CD8-positive, alpha-beta memory T cell (primary cell): ENCODE data around the gene USP26. TPM values are rescaled to one million over a fixed set of nuclear protein-coding genes. Genes with fewer than 3 reads are reported as not detected.
"Not testable (repeated sequence)": the region's sequence is repeated elsewhere in the genome, so short reads cannot be mapped to it uniquely, and the experiment has no call there.

Source experiments
- CTCF ChIA-PET: fragments of 350-600 bp; sonication (Branson Sonifier 250); formaldehyde crosslinking; loops from one replicate; lab custom pipeline; 2021; ENCODE audit warnings: antibody characterized with exemption; lab: Charles Lee
- POLR2A ChIA-PET: fragments of 350-600 bp; sonication (Branson Sonifier 250); formaldehyde crosslinking; loops from one replicate; lab custom pipeline; 2021; ENCODE audit warnings: antibody characterized with exemption; lab: Charles Lee
- DNase-seq, 5 donors: peaks; one replicate each; pipeline versions ENCODE4 v3.0.0 to v3.0.0-alpha.2; 2020 to 2022; ENCODE audit warnings: mixed read lengths in 1 of 5
- H3K27ac ChIP-seq: one replicate; pipeline ENCODE4 v1.7.0; 2013; ENCODE audit warnings: low read depth, mild to moderate bottlenecking, low read length, moderate library complexity
- H3K27me3 ChIP-seq: 2 replicates; pipeline ENCODE4 v1.7.0; 2013; ENCODE audit warnings: low read length, mild to moderate bottlenecking; ENCODE audit not compliant: insufficient read depth, poor library complexity, severe bottlenecking
- H3K36me3 ChIP-seq: 2 replicates; pipeline ENCODE4 v1.7.0; 2013; ENCODE audit warnings: mild to moderate bottlenecking, low read length, moderate library complexity; ENCODE audit not compliant: insufficient read depth
- H3K4me1 ChIP-seq: 2 replicates; pipeline ENCODE4 v1.7.0; 2013; ENCODE audit warnings: mild to moderate bottlenecking, low read length, moderate library complexity; ENCODE audit not compliant: insufficient read depth
- H3K4me3 ChIP-seq: 2 replicates; pipeline ENCODE4 v1.7.0; 2013; ENCODE audit warnings: mild to moderate bottlenecking, low read length
- H3K9me3 ChIP-seq: 2 replicates; pipeline ENCODE4 v1.7.0; 2013; ENCODE audit warnings: mild to moderate bottlenecking, low read length
- H3K27ac Mint-ChIP-seq, 8 donors: one replicate each; pipeline ENCODE4 v1.8.0; 2020 to 2021; ENCODE audit warnings: mixed read lengths in 8 of 8, mild to moderate bottlenecking in 6 of 8, inconsistent platforms in 3 of 8, moderate library complexity in 3 of 8
- H3K27me3 Mint-ChIP-seq, 2 donors: one replicate each; pipeline ENCODE4 v1.8.0; 2020 to 2021; ENCODE audit warnings: mixed read lengths in 2 of 2, mild to moderate bottlenecking in 1 of 2, moderate library complexity in 1 of 2
- H3K36me3 Mint-ChIP-seq, 3 donors: one replicate each; pipeline ENCODE4 v1.8.0; 2020 to 2021; ENCODE audit warnings: mixed read lengths in 3 of 3, inconsistent platforms in 1 of 3, mild to moderate bottlenecking in 1 of 3
- H3K4me1 Mint-ChIP-seq, 3 donors: one replicate each; pipeline ENCODE4 v1.8.0; 2020 to 2021; ENCODE audit warnings: mixed read lengths in 3 of 3, inconsistent platforms in 1 of 3, mild to moderate bottlenecking in 1 of 3
- H3K4me3 Mint-ChIP-seq, 7 donors: one replicate each; pipeline ENCODE4 v1.8.0; 2020 to 2021; ENCODE audit warnings: mixed read lengths in 7 of 7, mild to moderate bottlenecking in 6 of 7, moderate library complexity in 4 of 7, inconsistent platforms in 2 of 7
- H3K9me3 Mint-ChIP-seq, 5 donors: one replicate each; pipeline ENCODE4 v1.8.0; 2020 to 2022; ENCODE audit warnings: mixed read lengths in 5 of 5, mild to moderate bottlenecking in 3 of 5, moderate library complexity in 2 of 5, inconsistent platforms in 1 of 5
- polyA plus RNA-seq: library from polyadenylated mRNA; unstranded; fragments of 300-500 nt; fragmentation: Illumina TruSeq; gene quantifications from one replicate; pipeline ENCODE4 v1.2.3, GENCODE V29; 2021
- total RNA-seq, 2 experiments: library from RNA; stranded (reverse); gene quantifications; one replicate each; pipeline ENCODE4 v1.2.3, GENCODE V29; 2021

USP26 gene
- total and polyA plus RNA-seq, 3 experiments from 2014 or later, result not detected

- H3K4me3 Mint-ChIP-seq, result no peak overlapping the region
- H3K9me3 Mint-ChIP-seq, result no peaks in the 10 kb centered on the region
- Histone ChIP-seq H3K4me3 (no peak overlapping the region), H3K36me3 (no peaks in the 10 kb centered on the region), H3K9me3 (no peaks in the 10 kb centered on the region), H3K27me3 (no peaks in the 10 kb centered on the region), H3K4me1 (no peaks in the 10 kb centered on the region), H3K27ac (no peak overlapping the region)
- DNase-seq, result no peak
- no peak overlapping the region for H3K27ac Mint-ChIP-seq
- no peaks in the 10 kb centered on the region for H3K36me3 Mint-ChIP-seq
- POLR2A ChIA-PET, result no interaction called here
- H3K27me3 Mint-ChIP-seq, result peaks cover 0 to 13% of the 10 kb centered on the region in 2 donors
- CTCF ChIA-PET, result no interaction called here
- peaks cover 0 to 2% (median 0%) of the 10 kb centered on the region in 3 donors for H3K4me1 Mint-ChIP-seq
These were observed 13.0 kb downstream of the USP26 start for GRCh38 chrX:133083899-133084298.

GRCh38 chrX:133081990-133082389, 14.9 kb downstream of the USP26 start:
- no peaks in the 10 kb centered on the region for H3K9me3 Mint-ChIP-seq
- peak in 1 of 5 donors; percentile 2 for DNase-seq
- POLR2A ChIA-PET, result no interaction called here

GRCh38 chrX:133077856-133078255, 19.1 kb downstream of the USP26 start:
- H3K27ac Mint-ChIP-seq, H3K4me1 ChIP-seq, H3K9me3 ChIP-seq, H3K27me3 Mint-ChIP-seq, H3K27me3 ChIP-seq, H3K4me3 ChIP-seq, CTCF ChIA-PET, H3K27ac ChIP-seq, H3K36me3 ChIP-seq, H3K9me3 Mint-ChIP-seq, H3K4me1 Mint-ChIP-seq, POLR2A ChIA-PET, H3K36me3 Mint-ChIP-seq, H3K4me3 Mint-ChIP-seq, DNase-seq: not testable (repeated sequence)

More at GRCh38 chrX:133081990-133082389, 14.9 kb downstream of the USP26 start:
- Histone ChIP-seq H3K27me3 (no peaks in the 10 kb centered on the region), H3K4me1 (no peaks in the 10 kb centered on the region), H3K27ac (no peak overlapping the region), H3K4me3 (no peak overlapping the region), H3K9me3 (no peaks in the 10 kb centered on the region), H3K36me3 (no peaks in the 10 kb centered on the region)
- Mint-ChIP-seq H3K4me1 (peaks cover 0 to 2% (median 0%) of the 10 kb centered on the region in 3 donors), H3K4me3 (no peak overlapping the region), H3K27ac (no peak overlapping the region), H3K36me3 (no peaks in the 10 kb centered on the region), H3K27me3 (peaks cover 0 to 13% of the 10 kb centered on the region in 2 donors)
- CTCF ChIA-PET, result no interaction called here

GRCh38 chrX:133072566-133072965, 24.3 kb downstream of the USP26 start:
- no peak overlapping the region for H3K27ac Mint-ChIP-seq
- ChIA-PET CTCF (no interaction called here), POLR2A (no interaction called here)
- H3K27ac ChIP-seq, result no peak overlapping the region
- no peaks in the 10 kb centered on the region for H3K27me3 Mint-ChIP-seq
- H3K9me3 Mint-ChIP-seq, result no peaks in the 10 kb centered on the region
- no peaks in the 10 kb centered on the region for H3K36me3 ChIP-seq
- H3K4me3 Mint-ChIP-seq, result no peak overlapping the region
- H3K9me3 ChIP-seq, result no peaks in the 10 kb centered on the region
- no peak for DNase-seq
- no peaks in the 10 kb centered on the region for H3K36me3 Mint-ChIP-seq
- H3K27me3 ChIP-seq, result no peaks in the 10 kb centered on the region
- H3K4me1 Mint-ChIP-seq, result no peaks in the 10 kb centered on the region
- H3K4me1 ChIP-seq, result no peaks in the 10 kb centered on the region
- no peak overlapping the region for H3K4me3 ChIP-seq

- Mint-ChIP-seq H3K4me3 (no peak overlapping the region), H3K36me3 (no peaks in the 10 kb centered on the region), H3K4me1 (no peaks in the 10 kb centered on the region), H3K27ac (no peak overlapping the region), H3K9me3 (no peaks in the 10 kb centered on the region), H3K27me3 (peaks cover 3 to 4% of the 10 kb centered on the region in 2 donors)
- no peak for DNase-seq
- CTCF ChIA-PET, result no interaction called here
- Histone ChIP-seq H3K36me3 (no peaks in the 10 kb centered on the region), H3K9me3 (no peaks in the 10 kb centered on the region), H3K27ac (no peak overlapping the region), H3K27me3 (no peaks in the 10 kb centered on the region), H3K4me3 (no peak overlapping the region), H3K4me1 (no peaks in the 10 kb centered on the region)
- POLR2A ChIA-PET, result no interaction called here
These were observed 28.4 kb downstream of the USP26 start for GRCh38 chrX:133068461-133068860.

- ChIA-PET CTCF (no interaction called here), POLR2A (no interaction called here)
- Mint-ChIP-seq H3K27me3 (peaks cover 0 to 2% of the 10 kb centered on the region in 2 donors), H3K36me3 (no peaks in the 10 kb centered on the region), H3K9me3 (peaks cover 0 to 2% (median 0%) of the 10 kb centered on the region in 5 donors), H3K27ac (no peak overlapping the region), H3K4me1 (no peaks in the 10 kb centered on the region), H3K4me3 (no peak overlapping the region)
- H3K36me3 ChIP-seq, result no peaks in the 10 kb centered on the region
- H3K9me3 ChIP-seq, result no peaks in the 10 kb centered on the region
- no peaks in the 10 kb centered on the region for H3K27me3 ChIP-seq
- no peaks in the 10 kb centered on the region for H3K4me1 ChIP-seq
- H3K4me3 ChIP-seq, result no peak overlapping the region
- DNase-seq, result no peak
- no peak overlapping the region for H3K27ac ChIP-seq
These were observed 40.6 kb downstream of the USP26 start for GRCh38 chrX:133056341-133056740.

GRCh38 chrX:133054761-133055405, 42.0 kb downstream of the USP26 start:
- H3K4me1 Mint-ChIP-seq, result no peaks in the 10 kb centered on the region
- no peak overlapping the region for H3K4me3 ChIP-seq
- H3K27me3 ChIP-seq, result no peaks in the 10 kb centered on the region
- ChIA-PET POLR2A (no interaction called here), CTCF (no interaction called here)
- no peak for DNase-seq
- no peak overlapping the region for H3K27ac ChIP-seq
- H3K4me1 ChIP-seq, result no peaks in the 10 kb centered on the region
- H3K36me3 ChIP-seq, result no peaks in the 10 kb centered on the region
- no peak overlapping the region for H3K27ac Mint-ChIP-seq
- no peaks in the 10 kb centered on the region for H3K36me3 Mint-ChIP-seq
- no peak overlapping the region for H3K4me3 Mint-ChIP-seq
- H3K9me3 ChIP-seq, result no peaks in the 10 kb centered on the region
- H3K27me3 Mint-ChIP-seq, result peaks cover 0 to 4% of the 10 kb centered on the region in 2 donors
- peaks cover 0 to 2% (median 0%) of the 10 kb centered on the region in 5 donors for H3K9me3 Mint-ChIP-seq

GRCh38 chrX:133053861-133054598, 42.9 kb downstream of the USP26 start:
- Histone ChIP-seq H3K27ac (no peak overlapping the region), H3K36me3 (no peaks in the 10 kb centered on the region), H3K4me3 (no peak overlapping the region), H3K9me3 (no peaks in the 10 kb centered on the region), H3K27me3 (no peaks in the 10 kb centered on the region), H3K4me1 (no peaks in the 10 kb centered on the region)
- no peaks in the 10 kb centered on the region for H3K4me1 Mint-ChIP-seq
- no peak for DNase-seq
- H3K27me3 Mint-ChIP-seq, result peaks cover 0 to 4% of the 10 kb centered on the region in 2 donors
- ChIA-PET CTCF (no interaction called here), POLR2A (no interaction called here)
- H3K9me3 Mint-ChIP-seq, result peaks cover 0 to 1% (median 0%) of the 10 kb centered on the region in 5 donors
- H3K36me3 Mint-ChIP-seq, result no peaks in the 10 kb centered on the region
- no peak overlapping the region for H3K4me3 Mint-ChIP-seq
- no peak overlapping the region for H3K27ac Mint-ChIP-seq
